NT2/D1 (cell line): ENCODE results near the gene ASNS.

Experiments used
- SUZ12 ChIP-seq: IDR thresholded peaks from 2 replicates; pipeline ENCODE4 v1.6.1; 2011; ENCODE audit not compliant: insufficient read length, insufficient read depth; ENCODE audit errors: extremely low read depth
- YY1 ChIP-seq: IDR thresholded peaks from 2 replicates; pipeline ENCODE4 v1.6.1; 2011; ENCODE audit not compliant: insufficient read length, insufficient read depth
- ZNF274 ChIP-seq: IDR thresholded peaks from 2 replicates; pipeline ENCODE4 v1.6.1; 2011; ENCODE audit warnings: mild to moderate bottlenecking, low read depth, low read length

- TF ChIP-seq SUZ12, result no peak
- TF ChIP-seq YY1, result no peak
- no peak for TF ChIP-seq ZNF274
These were observed 28.2 kb downstream of the ASNS start for GRCh38 chr7:97844036-97844435.
